Superior temporal gyrus (tissue), 1 donor: ENCODE data around the gene CCDC38.
"Not testable (repeated sequence)": the region's sequence is repeated elsewhere in the genome, so short reads cannot be mapped to it uniquely, and the experiment has no call there.

Experiments
- DNase-seq: peaks from one replicate; pipeline ENCODE4 v3.0.0-alpha.2; 2016; ENCODE audit errors: extremely low spot score

Gene CCDC38

DNA sequence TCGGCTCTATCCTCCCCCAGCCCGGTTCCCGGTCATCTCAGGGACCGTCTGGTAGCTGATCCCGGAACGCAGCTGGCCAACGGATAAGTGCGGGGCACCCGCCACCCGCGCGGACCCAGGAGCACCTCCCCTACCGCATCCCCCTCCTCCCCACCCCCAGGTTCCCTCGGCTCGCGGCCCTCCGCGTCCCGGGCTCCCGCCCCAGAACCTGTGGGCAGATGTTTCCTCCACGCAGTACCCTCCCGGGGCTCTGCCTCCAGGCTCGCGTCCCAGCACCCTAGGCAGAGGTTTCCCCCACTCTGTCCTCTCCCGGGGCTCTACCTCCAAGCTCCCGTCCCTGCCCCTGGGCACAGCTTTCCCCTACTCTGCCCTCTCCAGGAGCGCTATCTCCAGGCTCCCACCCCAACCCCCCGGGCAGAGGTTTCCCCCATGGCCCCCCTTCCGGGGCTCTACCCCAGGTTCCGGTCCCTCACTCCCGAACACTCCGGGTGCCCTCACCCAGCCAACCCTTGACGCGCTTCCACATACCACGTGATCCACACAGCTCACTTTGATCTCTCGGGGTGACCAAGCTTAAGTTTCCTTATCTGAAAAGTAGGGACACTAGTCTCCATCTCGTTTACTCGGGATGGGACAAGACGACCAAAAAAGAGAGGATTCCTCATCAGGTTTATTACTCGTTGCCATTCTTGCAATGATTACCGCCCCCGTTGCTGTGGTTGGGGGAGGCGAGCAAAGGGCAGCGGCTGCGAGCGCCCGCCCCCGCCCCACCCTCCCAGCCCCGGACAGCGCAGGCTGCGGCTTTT lies at the start of gene CCDC38:
CCDC38 (minus strand) TSS at position 91 of the 806 bp plus-strand sequence. CDS start 6,105 bp downstream, outside the sequence.
- peak; percentile 83 for DNase-seq

DNA sequence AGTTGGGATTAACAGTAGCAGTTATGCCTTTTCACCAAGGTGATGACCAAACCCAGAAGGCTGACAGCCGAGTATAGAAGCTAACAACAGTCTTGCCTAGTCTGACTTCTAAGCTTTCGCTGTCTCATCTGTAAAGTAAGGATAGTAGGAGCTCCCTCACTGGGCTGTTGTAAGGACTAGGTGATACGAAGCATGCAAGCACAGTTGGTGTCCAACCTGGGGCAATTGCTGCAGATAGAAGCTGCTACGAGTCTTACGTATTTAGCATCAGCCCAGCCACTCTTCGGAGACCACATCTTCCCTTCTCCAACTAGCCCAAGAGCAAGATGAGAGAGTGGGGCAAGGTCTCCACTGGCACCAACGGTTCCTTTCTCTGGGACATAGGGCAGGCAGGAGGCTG lies 47.7 kb upstream of the CCDC38 start:
- no peak for DNase-seq

DNA sequence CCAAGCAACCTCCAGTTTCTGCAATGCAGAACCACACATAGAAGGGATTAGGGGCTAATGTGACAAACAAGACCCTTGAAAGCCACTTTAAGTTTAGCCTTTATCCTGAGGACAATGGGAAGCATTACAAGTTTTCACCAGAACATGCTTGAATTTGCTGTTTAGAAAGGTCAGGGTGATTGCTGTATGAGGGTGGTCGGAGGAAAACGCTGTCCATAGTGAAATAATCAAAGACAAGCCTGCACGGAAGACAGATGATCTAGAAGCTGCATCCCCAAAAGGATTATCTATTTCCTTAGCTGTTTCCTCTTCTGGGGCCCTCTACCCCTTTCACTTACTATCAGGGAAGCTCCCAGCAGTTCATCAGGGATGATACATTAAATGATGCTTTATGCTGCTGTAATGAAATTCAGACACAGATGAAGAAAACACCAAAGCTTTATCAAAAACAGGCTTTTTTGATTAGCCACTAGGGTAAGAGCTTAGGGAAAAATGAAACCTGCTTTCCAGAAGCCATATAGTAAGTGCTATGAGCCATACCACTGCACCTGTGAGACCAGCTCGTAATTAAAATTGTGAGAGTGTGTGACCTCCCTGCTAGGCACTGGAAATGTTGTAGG lies 47.2 kb upstream of the CCDC38 start:
- DNase-seq = no peak

DNA sequence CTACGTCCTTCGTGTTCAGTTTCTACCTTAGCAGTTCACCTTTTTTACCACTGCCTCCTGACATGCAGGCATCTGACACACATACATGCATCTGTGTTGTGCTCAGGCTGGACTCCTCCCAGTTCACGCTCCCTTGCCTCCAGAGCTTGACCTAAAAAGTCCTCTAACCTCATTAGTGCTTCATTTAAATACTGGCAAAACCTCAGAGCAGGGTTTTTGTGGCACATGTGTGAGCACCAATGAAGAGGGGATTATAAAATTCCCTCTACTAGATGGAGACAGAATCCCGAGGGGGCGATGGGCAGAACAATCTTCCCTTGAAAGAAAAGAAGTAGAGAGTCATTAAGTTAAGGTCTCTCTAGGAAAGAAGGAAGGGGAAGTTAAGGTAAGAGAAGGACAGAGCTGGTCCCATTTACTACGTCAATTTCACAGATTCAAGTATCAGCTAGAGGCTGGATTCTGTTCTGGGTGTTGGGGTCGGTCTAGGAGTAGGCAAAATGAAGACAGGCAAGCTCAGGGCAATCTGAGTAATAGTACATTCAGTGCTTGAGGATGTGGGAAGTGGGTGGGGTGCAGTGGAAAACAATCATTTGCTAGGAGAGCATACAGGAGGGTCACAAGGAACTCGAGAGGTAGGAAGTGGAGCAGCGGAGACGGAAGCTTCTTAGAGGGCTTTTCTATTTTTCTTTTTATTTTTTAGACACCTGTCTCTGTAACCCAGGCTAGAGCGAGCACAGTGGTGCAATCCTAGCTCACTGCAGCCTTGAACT lies 46.3 kb upstream of the CCDC38 start:
- DNase-seq = no peak

DNA sequence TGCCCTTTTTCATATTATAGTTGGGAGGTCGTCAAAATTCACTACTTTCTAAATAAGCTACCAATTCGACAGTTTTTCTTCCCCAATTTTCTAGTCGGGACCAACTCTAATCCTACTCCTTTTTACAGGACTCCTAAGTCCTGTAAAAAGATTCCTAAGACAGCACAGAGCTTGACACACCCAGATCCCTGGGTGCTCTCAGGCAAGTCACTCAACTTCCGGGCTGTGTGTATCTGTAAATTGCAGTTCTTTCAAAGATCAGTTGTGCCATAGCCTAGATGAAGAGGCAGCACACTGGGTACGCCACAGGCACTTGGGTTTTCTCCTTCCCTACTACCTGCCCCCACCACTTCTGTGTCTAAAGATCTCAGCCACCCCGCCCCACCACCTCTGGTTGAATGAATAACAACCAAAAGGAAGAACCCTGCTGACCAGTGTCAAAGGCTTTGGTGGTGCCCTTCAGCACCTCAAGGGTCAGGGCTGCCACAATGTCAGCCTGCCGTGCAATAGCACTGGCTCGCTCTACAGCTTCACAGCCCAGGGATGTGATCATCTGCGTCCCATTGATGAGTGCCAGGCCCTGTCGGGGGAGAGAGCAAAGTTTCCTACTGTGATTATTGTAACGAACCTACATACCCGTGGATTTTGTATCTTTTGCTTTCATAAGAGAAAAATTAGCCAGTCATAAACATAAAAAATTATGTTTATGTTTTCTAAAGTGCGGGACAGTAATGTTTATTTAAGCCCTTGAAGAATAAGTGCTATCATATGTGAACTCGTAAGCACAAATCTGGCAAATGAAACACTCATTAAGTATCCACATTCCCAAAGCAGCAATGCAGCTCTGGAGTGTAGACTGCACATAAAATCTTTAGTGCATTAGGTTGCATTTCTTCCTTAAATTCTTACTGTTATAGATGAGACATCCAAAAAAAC lies 44.5 kb upstream of the CCDC38 start:
- DNase-seq = no peak

DNA sequence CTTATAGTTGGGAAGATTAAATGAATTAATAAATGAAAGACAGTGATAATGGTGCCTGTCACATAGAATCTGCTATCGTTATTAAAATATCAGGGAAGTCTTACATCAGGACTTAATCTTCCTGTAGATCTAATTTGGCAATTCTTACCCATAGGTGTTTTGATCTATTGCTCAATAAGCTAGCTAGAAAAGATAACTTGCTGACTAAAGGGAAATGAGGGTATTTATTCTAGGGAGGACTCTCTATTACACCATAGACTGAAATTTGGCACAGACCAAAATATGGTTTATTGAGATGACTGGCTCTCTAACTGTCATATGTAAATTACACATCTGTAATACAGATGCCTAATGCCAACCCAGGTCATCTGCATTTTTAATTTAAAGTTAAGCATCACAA lies 42.3 kb upstream of the CCDC38 start:
- no peak for DNase-seq

DNA sequence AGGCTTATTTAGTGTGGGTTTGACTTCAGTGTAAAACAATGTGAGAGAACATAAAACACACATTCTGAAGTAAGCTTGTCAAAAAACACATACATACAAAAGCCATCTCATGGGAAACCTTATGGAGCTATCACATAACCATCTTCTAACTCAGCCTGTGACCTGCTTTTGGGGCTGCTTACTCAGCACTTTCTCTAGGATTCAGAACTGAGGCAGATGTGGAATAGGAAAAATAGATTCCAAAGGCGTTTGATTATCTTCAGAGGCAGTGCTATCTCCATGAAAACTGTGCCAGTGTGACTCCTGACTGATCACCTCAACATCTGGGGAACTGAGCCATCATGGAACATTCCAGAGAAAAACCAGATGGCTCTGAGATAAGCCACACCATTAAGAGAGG lies 40.2 kb upstream of the CCDC38 start:
- DNase-seq = no peak

DNA sequence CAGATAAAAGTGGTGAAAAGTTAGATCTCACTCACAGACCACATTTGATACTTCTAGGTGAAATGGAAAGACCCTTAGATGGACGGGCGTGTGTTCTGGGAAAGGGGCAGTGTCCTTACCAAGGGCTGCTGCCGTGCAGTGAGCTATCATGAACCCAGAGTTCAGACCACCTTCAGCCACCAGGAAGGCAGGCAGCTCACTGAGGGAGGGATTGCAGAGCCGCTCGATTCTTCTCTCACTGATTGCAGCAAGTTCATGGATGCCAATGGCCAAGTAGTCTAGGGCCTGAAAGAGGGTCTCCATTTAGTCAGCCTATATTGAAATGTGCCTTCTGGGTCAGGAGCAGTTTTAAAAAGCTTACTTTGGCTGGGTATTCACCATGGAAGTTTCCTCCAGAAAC lies 38.0 kb upstream of the CCDC38 start:
- DNase-seq = no peak

DNA sequence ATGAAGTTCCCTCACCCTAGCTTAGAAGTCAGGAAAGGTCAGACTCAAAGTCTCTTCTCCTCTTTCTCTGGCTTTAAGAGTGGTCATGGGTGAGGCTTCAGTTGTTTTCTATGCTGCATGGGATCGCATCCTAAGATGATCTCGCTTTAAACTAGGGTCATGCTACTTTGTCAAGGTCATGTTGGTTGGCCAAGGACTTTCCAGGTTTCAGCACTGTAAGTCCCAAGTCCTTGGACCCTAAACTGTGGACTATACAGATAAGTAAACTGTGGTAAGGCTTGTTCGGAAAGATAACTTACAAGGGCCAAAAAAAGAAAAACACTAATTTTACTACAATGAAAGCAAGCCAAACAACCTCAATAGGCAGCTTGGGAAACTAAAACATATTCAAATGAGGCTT lies 36.4 kb upstream of the CCDC38 start:
- DNase-seq = no peak

DNA sequence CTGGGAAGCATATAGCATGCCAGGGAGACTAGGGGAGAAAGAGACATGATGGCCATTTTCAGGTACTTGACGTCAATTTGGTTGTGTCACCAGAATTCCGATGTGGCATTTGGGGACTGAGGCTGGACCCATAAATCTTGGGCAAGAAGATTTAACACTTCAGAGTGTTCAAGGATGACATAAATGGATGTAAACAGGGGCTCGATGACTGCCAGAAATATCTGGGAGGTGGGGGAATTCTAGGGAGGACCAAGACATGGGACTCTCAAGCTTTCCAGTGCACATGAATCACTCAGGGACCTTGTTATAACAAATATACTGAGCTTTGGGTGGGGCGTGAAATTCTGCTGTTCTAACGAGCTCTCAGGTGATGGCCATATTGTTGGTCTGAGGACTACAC lies 35.9 kb upstream of the CCDC38 start:
- no peak for DNase-seq

DNA sequence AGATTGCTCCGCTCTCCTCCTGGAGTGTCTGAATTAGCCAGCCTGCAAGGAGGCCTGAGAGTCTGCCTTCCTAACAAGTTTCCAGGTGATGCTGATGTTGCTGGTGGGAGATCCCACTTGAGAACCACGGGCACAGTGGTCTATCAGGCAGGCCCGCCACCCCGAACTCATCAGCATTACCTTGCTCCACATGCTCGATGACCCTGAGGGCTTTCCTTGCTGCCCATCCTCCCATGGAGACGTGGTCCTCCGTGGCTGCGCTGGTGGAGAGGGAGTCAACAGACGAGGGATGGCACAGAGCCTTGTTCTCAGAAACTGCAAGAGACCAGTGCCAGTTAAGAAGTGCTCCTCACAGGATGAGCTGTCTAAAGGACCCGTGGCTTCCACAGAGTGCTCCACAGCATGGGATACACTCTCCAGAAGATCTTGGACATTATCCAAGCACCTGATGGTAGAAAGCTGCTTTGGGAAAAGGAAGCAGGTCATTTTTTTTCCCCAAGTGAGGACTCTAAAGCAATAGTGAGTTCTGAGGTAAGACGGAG lies 35.4 kb upstream of the CCDC38 start:
- DNase-seq = no peak

DNA sequence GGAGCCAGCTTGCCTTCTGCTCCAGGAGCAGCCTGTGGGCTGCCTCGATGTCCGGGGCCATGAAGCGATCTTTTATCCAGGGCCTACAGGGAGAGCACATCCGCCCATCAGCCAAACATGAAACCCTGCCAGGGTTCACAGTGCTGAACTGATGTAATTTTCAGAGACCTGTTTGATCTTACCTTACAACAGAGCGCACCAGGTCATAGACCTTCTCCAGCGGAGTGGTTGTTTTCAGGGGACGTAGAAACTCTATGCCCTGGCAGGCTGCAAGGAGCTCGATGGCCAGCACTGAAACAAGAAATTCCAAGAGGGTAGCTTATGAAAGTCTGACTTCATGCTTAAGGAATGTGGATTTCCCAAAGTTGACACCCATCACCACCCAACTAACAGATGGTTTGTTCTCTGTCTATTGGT lies 34.0 kb upstream of the CCDC38 start:
- DNase-seq = no peak

DNA sequence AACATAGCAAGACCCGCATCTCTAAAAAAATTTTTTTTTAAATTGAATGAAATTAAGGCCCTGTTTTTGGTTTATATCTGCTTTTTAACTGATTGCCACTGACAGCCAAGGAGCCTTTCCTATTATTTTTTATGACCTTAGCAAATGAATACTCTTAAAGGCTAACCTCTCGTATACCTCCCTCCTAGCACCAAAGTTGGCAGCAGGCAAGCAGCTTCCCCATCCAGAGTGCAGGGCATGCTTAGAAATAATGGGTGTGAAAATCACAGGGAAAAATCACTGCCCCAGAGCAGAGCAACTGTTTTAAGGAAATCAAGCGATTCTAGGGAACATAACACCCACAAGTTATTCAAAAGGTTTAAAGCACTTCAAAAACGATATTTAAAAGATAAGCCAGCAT lies 33.1 kb upstream of the CCDC38 start:
- no peak for DNase-seq

DNA sequence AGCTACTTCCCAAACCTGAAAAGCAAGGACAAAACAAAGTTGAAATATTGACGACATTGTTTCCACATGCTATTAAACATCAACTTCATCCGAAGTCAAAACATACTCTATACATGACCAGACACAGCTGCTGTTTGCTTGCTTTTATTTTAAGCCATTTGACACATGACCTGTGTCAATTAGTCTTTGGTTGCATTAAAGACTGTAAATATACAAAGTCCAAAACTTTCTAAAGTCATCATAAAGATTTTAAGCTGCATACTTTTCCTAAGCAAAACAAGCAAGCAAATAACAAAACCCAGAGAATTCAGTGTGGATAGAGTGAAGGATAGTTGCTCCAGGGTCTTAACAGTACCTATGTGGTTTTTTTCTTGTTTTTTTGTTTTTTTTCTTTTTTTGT lies 31.9 kb upstream of the CCDC38 start:
- no peak for DNase-seq

DNA sequence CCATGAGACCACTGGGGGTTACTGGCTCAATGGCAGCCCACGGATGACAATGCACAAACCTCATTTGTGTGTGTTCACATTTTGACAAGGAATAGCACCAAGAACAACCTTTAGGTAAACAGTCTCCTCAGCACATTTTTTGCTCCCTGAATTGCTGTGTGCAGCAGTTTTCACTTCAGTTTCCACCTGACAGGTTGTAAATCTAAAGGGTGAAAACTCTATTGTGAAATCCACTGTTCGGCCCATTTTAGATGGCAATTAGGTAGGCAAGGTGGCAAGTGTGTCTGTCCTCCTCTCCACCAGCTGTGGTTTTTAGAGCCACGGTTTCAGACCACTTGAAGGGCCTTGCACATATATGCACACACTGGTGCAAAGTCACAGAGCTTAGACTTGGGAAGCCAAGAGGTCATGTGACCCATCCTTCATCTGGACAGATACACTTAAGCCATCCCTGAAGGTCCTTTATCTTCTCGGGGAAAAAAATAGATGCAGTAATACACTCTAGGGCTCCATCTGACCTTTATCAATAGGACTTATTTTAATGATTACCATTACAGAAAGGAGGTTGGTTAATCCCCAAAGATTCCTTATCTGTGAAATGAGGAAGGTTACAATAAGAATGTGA lies 30.5 kb upstream of the CCDC38 start:
- no peak for DNase-seq

DNA sequence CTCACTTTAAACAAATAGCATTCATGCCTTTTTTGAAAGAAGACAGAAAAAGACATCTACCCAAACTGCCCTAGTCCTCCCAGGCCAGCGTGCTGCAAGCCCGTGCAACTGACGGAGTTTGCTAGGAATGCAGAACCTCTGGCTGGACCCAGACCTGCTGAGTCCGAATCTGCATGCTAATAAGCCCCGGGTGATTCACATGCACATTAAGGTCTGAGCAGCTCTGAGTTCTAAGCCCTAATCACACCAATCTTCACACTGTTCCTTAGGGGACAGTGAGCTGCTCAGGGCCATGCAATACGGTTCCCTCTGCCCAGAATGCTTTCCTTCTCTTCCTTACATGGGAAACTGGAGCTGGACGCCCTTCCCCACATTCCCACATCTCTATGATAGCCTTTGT lies 28.5 kb upstream of the CCDC38 start:
- no peak for DNase-seq

DNA sequence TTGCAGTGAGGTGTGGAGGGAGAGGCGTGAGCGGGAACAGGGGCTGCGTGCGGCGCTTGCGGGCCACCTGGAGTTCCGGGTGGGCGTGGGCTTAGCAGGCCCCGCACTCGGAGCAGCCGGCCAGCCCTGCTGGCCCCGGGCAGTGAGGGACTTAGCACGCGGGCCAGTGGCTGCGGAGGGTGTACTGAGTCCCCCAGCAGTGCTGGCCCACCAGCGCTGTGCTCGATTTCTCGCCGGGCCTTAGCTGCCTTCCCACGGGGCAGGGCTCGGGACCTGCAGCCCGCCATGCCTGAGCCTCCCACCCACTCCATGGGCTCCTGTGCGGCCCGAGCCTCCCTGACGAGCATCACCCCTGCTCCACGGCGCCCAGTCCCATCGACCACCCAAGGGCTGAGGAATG lies 26.7 kb upstream of the CCDC38 start:
- not testable (repeated sequence) for DNase-seq

DNA sequence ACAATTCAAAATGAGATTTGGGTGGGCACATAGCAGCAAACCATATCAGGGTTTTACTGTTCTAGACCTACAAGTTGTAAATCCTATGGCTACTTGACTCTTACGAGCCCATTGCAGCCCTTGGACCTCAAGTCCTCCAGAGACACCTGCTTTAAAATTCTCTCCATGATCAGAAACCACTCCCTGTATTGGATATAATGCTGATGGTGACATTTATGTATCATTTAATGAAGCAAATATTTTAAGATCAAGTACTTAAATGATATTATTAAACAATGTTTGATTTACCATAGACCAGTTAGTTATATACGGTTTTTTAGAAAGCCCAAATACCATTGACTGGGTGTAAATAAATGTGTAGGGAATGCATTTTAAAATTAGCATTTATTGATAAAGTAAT lies 24.9 kb upstream of the CCDC38 start:
- no peak for DNase-seq

DNA sequence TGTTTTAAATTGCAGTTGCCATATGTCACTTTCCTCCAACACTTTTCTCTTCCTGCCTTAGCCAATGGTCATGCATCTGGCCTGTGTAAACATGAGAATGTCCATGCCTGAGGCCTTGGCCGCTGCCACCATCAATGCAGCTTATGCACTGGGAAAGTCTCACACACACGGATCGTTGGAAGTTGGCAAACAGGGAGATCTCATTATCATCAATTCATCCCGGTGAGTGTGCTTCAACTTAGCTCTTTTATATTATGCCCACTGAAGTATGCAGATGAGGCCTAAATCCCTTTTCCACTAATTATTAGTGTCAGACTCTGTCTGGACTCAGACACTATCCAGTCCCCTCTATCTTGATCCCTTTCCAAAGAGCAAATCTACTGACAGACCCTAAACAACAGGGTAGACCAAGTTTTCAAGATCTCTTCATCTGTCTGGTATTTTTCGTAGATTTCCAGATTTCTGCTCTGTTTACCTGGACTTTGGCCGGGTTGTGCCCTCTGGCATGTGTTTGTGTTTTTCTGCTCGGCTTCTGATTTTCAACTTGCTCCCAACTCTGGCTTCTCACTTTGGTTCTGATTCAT lies 24.0 kb upstream of the CCDC38 start:
- DNase-seq = no peak

DNA sequence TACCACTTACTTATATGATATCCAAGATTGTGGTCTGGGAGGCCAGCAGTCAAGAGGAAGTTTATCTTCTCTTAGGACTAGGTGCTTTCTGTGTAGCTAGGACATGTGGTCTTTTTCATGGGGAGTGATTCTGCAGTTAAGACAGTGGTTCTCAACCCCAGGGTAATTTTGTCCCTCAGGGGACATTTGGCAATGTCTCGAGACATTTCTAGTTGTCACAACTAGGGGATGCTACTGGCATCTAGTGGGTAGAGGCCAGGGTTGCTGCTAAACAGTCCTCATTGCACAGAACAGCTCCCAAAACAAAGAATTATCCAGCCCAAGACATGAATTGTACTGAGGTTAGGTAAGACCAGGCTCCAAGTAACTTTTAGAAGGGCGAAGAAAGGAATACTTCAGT lies 20.7 kb upstream of the CCDC38 start:
- no peak for DNase-seq

DNA sequence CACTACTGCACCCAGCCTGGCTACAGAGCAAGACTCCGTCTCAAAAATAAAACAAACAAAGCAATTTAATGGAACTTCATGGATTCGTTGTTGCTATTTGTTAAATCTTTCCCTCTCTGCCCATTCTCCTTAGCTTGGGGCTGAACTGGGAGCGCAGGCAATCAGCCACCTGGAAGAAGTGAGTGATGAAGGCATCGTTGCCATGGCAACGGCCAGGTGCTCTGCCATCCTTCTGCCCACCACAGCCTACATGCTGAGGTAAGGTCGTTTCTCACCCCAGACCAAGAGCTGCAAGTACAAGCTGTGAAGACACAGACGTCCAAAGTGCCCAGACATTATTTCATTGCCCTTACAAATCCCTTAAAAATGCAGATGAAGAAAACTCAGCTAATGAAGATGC lies 19.8 kb upstream of the CCDC38 start:
- no peak for DNase-seq
